ENCODE results near the gene SLIT3. TPM values are rescaled to one million over a fixed set of nuclear protein-coding genes. Genes with fewer than 3 reads are reported as not detected.

Gene SLIT3
- total RNA-seq, 3 donors from 2014 or later, result 30.7 to 103 (median 54.1) TPM

DNA sequence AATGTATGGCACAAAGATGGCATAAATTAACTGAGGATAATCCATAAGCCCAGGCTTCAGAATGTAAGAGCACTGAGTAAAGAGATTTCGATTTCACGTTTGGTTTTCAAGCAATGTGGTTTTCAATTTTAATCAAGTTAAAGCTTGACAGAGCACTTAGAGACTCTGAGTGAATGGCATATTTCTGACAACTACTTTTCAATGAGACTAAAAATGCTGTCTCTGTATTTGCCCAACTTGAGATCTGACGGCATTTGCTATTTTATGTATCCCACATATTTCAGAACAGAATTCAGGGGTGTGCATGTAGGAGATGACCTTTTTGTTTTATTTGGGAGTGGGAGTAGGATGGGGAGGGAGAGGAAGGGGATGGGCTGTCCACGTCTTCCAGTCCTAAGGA, 441.5 kb downstream of the SLIT3 start:
- Histone ChIP-seq H3K4me1 (no peaks in the 10 kb centered on the region), H3K27me3 (no peaks in the 10 kb centered on the region), H3K27ac (no peak overlapping the region), H3K4me3 (no peak overlapping the region), H3K9me3 (no peaks in the 10 kb centered on the region), H3K36me3 (no peaks in the 10 kb centered on the region)
- TF ChIP-seq, protein P1, sequence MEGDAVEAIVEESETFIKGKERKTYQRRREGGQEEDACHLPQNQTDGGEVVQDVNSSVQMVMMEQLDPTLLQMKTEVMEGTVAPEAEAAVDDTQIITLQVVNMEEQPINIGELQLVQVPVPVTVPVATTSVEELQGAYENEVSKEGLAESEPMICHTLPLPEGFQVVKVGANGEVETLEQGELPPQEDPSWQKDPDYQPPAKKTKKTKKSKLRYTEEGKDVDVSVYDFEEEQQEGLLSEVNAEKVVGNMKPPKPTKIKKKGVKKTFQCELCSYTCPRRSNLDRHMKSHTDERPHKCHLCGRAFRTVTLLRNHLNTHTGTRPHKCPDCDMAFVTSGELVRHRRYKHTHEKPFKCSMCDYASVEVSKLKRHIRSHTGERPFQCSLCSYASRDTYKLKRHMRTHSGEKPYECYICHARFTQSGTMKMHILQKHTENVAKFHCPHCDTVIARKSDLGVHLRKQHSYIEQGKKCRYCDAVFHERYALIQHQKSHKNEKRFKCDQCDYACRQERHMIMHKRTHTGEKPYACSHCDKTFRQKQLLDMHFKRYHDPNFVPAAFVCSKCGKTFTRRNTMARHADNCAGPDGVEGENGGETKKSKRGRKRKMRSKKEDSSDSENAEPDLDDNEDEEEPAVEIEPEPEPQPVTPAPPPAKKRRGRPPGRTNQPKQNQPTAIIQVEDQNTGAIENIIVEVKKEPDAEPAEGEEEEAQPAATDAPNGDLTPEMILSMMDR (IDR thresholded peaks at IDR 0.05), result no peak
- TF ChIP-seq POLR2AphosphoS5 (IDR thresholded peaks at IDR 0.05) (no peak), POLR2A (IDR thresholded peaks at IDR 0.05) (no peak)
- intact Hi-C loops (cut with DNase I; ENCODE audit: low total_unique reads), result no loop called here
- no peak for DNase-seq (ENCODE audit: low spot score in 2 of 2)

DNA sequence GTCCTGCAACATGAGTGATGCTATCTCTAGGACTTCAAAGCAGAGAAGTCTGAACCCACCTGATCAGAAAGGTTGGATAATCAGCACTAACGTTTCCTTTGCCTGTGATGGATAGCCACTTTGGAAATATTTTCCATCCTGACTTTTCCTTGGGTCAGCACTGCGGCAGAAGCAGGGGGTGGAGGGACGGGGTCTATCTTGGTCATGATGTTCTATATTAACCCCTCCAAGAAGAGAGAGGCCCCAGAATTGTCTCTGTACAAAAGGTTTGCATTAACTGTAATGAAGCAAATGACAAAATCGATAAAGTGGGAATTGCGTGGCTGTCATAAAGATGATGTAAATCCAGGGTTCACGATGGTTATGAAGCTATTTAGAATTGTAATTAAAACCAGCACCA, 441.9 kb downstream of the SLIT3 start:
- no peaks in the 10 kb centered on the region for H3K9me3 ChIP-seq
- H3K4me1 ChIP-seq, result no peaks in the 10 kb centered on the region
- no peak for TF ChIP-seq POLR2A (IDR thresholded peaks at IDR 0.05)
- TF ChIP-seq, protein P1 (IDR thresholded peaks at IDR 0.05), result no peak
- TF ChIP-seq POLR2AphosphoS5 (IDR thresholded peaks at IDR 0.05), result no peak
- DNase-seq (ENCODE audit: low spot score in 2 of 2), result no peak
- intact Hi-C loops (cut with DNase I; ENCODE audit: low total_unique reads), result no loop called here
- no peak overlapping the region for H3K4me3 ChIP-seq
- no peaks in the 10 kb centered on the region for H3K36me3 ChIP-seq
- no peaks in the 10 kb centered on the region for H3K27me3 ChIP-seq
- H3K27ac ChIP-seq, result no peak overlapping the region

DNA sequence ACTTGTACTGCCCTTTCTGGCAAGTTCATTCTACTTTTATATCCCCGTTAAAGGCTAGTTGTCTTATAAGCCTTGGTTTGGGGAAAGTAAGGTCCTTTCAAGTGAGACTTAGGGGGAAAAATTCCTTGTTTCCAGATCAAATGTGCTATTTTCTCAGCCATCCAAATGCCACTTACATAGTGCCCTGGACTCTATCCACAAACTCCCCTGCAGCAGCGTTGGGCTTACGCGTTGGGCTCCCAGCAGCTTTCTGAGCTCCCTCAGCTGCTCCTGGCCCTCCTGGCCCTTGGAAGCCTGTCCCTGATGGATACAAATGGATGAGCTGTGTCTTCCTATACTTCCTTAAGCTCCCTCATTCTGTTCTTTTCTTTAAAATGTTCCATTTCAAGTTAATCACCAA, 442.6 kb downstream of the SLIT3 start:
- no peaks in the 10 kb centered on the region for H3K4me1 ChIP-seq

DNA sequence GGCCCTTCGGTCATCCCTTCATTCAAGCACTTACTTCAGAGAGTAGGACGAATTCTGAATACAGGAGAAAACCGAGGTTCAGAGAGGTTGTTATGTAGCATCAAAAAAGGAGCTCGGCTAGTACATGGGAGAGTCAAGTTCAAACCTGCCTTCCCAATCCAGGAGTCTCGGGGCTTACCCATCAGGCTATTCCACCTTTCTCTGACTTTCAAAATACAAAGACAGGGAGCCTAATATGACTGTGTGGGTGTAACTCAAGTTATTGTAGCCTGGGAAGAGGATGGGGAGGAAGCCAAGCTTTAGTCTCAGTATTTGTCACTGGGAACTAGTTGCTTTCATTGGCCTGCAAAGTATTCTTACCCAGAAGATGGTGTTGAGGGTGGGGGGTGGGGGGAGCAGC, 447.0 kb downstream of the SLIT3 start:
- intact Hi-C loops (cut with DNase I; ENCODE audit: low total_unique reads), result no loop called here
- DNase-seq (ENCODE audit: low spot score in 2 of 2), result no peak
- no peaks in the 10 kb centered on the region for H3K27me3 ChIP-seq
- H3K4me1 ChIP-seq, result peaks cover 0 to 8% of the 10 kb centered on the region in 2 donors
- H3K4me3 ChIP-seq, result no peak overlapping the region
- H3K27ac ChIP-seq, result no peak overlapping the region
- no peaks in the 10 kb centered on the region for H3K36me3 ChIP-seq
- TF ChIP-seq POLR2A (IDR thresholded peaks at IDR 0.05) (no peak), POLR2AphosphoS5 (IDR thresholded peaks at IDR 0.05) (no peak)
- TF ChIP-seq, protein P1 (IDR thresholded peaks at IDR 0.05), result no peak
- H3K9me3 ChIP-seq, result no peaks in the 10 kb centered on the region

More for the DNA sequence above, 442.6 kb downstream of the SLIT3 start:
- Histone ChIP-seq H3K4me3 (no peak overlapping the region), H3K27ac (no peak overlapping the region), H3K36me3 (no peaks in the 10 kb centered on the region), H3K9me3 (no peaks in the 10 kb centered on the region), H3K27me3 (no peaks in the 10 kb centered on the region)
- TF ChIP-seq POLR2A (IDR thresholded peaks at IDR 0.05), result no peak
- TF ChIP-seq, protein P1 (IDR thresholded peaks at IDR 0.05), result no peak
- TF ChIP-seq POLR2AphosphoS5 (IDR thresholded peaks at IDR 0.05), result no peak
- DNase-seq (ENCODE audit: low spot score in 2 of 2), result no peak
- intact Hi-C loops (cut with DNase I; ENCODE audit: low total_unique reads), result no loop called here

DNA sequence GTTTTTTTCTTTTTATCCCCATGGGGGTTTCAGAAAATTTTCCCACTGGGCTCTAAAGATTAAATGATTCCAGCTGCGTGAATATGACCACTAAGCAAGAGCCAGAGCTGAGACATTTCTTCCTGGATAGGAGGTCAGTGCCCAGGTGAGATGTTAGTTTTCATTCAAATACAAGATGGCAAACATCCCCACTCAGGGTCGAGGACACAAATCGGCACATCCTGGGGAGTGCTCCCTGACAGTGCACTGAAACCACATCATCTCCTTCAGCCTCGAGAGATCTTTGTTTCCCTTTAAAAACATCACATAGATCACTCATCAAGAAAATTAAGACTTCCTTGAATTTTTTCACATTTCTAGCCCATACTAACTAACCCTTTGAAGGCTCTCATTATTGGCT, 448.6 kb downstream of the SLIT3 start:
- H3K4me1 ChIP-seq, result peaks cover 0 to 8% of the 10 kb centered on the region in 2 donors
- DNase-seq (ENCODE audit: low spot score in 2 of 2), result no peak
- no peaks in the 10 kb centered on the region for H3K27me3 ChIP-seq
- no peaks in the 10 kb centered on the region for H3K9me3 ChIP-seq
- no peak overlapping the region for H3K4me3 ChIP-seq
- TF ChIP-seq, protein P1 (IDR thresholded peaks at IDR 0.05), result no peak
- H3K27ac ChIP-seq, result no peak overlapping the region
- no peaks in the 10 kb centered on the region for H3K36me3 ChIP-seq
- intact Hi-C loops (cut with DNase I; ENCODE audit: low total_unique reads), result no loop called here

All from breast epithelium (tissue), 4 donors.